Fibroblast of lung (primary cell): ENCODE measurements around the gene WDFY2. TPM values are rescaled to one million over a fixed set of nuclear protein-coding genes. Genes with fewer than 3 reads are reported as not detected.
"Not testable (repeated sequence)": the region's sequence is repeated elsewhere in the genome, so short reads cannot be mapped to it uniquely, and the experiment has no call there.

Source experiments
- DNase-seq, 2 donors: peaks; one replicate each; pipeline versions ENCODE4 v3.0.0 to v3.0.0-alpha.2; 2010; ENCODE audit warnings: low read depth in 2 of 2
- H2AFZ ChIP-seq: 2 replicates; pipeline ENCODE4 v1.5.1; 2012; ENCODE audit warnings: low read length, control low read depth, inconsistent platforms
- H3K27ac ChIP-seq: 2 replicates; pipeline ENCODE4 v1.5.1; 2011; ENCODE audit warnings: low read length, control low read depth; ENCODE audit not compliant: insufficient read depth
- H3K27me3 ChIP-seq: 2 replicates; pipeline ENCODE4 v1.5.1; 2011; ENCODE audit warnings: mild to moderate bottlenecking, low read length; ENCODE audit not compliant: control insufficient read depth, insufficient read depth
- H3K36me3 ChIP-seq: 2 replicates; pipeline ENCODE4 v1.5.1; 2011; ENCODE audit warnings: low read length; ENCODE audit not compliant: control insufficient read depth, insufficient read depth
- H3K4me1 ChIP-seq: 2 replicates; pipeline ENCODE4 v1.5.1; 2011; ENCODE audit warnings: low read length; ENCODE audit not compliant: control insufficient read depth, insufficient read depth; ENCODE audit errors: extremely low read depth
- H3K4me2 ChIP-seq: 2 replicates; pipeline ENCODE4 v1.5.1; 2011; ENCODE audit warnings: low read length, control low read depth; ENCODE audit not compliant: insufficient read depth; ENCODE audit errors: extremely low read depth
- H3K4me3 ChIP-seq, 4 experiments: fragments of 200-600 bp in 1 of 4; sonication (generic) in 1 of 4; replicated peaks in 1 of 4; 2 replicates each; pipeline ENCODE4 v1.5.1; 2011 to 2016; ENCODE audit warnings: low read length in 4 of 4, low read depth in 3 of 4, mild to moderate bottlenecking in 3 of 4, control low read depth in 2 of 4, inconsistent platforms in 1 of 4, mixed read lengths in 1 of 4; ENCODE audit not compliant: insufficient read depth in 1 of 4; ENCODE audit errors: control extremely low read depth in 1 of 4
- H3K79me2 ChIP-seq: 2 replicates; pipeline ENCODE4 v1.5.1; 2012; ENCODE audit warnings: mild to moderate bottlenecking, low read length, inconsistent platforms; ENCODE audit not compliant: control insufficient read depth, insufficient read depth
- H3K9ac ChIP-seq: 2 replicates; pipeline ENCODE4 v1.5.1; 2011; ENCODE audit warnings: mild to moderate bottlenecking, low read length, control low read depth; ENCODE audit not compliant: insufficient read depth
- H3K9me3 ChIP-seq: 2 replicates; pipeline ENCODE4 v1.5.1; 2012; ENCODE audit warnings: low read depth, low read length; ENCODE audit not compliant: control insufficient read depth, insufficient read depth
- H4K20me1 ChIP-seq: 2 replicates; pipeline ENCODE4 v1.5.1; 2011; ENCODE audit warnings: low read length; ENCODE audit not compliant: control insufficient read depth, insufficient read depth; ENCODE audit errors: extremely low read depth
- EZH2 ChIP-seq: IDR thresholded peaks from 2 replicates; pipeline ENCODE4 v1.5.1; 2012; ENCODE audit warnings: low read length, control low read depth, mild to moderate bottlenecking; ENCODE audit errors: missing control alignments
- polyA plus RNA-seq, 2 donors: library from polyadenylated mRNA; depleted of rRNA in 1 of 2; stranded (reverse) in 1 of 2; unstranded in 1 of 2; fragments of >200 nt; gene quantifications; 2 replicates each; pipeline ENCODE4 v1.2.1, GENCODE V29; 2011 to 2012; ENCODE audit warnings: missing spikeins in 1 of 2
- total RNA-seq: library from RNA; depleted of rRNA; stranded (reverse); fragments of >200 nt; gene quantifications from 2 replicates; pipeline ENCODE4 v1.2.1, GENCODE V29; 2014
- TF ChIP-seq, protein P1 (sequence below), 2 donors: IDR thresholded peaks in 1 of 2; conservative IDR thresholded peaks in 1 of 2; 1 replicate in 1 of 2; 2 replicates in 1 of 2; pipeline ENCODE4 v1.5.1; 2011 to 2012; ENCODE audit warnings: low read length in 2 of 2, control low read depth in 1 of 2, inconsistent platforms in 1 of 2, low read depth in 1 of 2, mild to moderate bottlenecking in 1 of 2

Gene WDFY2
- total and polyA plus RNA-seq, 2 donors (not counting 1 experiment from before 2014, with no cell fraction given) = 4.9 to 9.2 TPM

DNA sequence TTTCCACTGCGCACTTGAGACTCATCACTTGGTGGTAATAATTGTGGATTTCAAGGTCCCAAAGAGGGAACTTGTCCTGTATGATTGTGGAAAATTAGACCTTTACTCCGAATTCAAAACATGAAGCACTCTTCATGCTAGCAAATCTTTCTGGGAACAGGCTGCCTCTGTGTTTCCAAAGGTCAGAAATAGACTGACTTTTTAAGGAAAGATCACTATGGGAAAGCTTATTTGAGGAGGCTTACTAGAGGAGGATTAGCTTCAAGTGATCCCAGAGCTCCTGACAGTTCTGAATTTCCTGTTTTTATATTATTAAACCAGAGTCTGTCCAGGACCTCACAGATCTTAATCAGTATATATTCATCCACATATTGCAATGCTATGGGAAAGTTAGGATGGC, 5.5 kb downstream of the WDFY2 start:
- H4K20me1 ChIP-seq = no peaks in the 10 kb centered on the region
- H3K36me3 ChIP-seq = no peaks in the 10 kb centered on the region
- DNase-seq = no peak
- H3K9me3 ChIP-seq = no peaks in the 10 kb centered on the region
- H3K27ac ChIP-seq = peak overlapping the region; percentile 76
- no peaks in the 10 kb centered on the region for H3K27me3 ChIP-seq
- H3K4me3 ChIP-seq = peak overlapping the region in 1 of 4 experiments; percentile 0
- peaks cover 20% of the 10 kb centered on the region for H3K4me1 ChIP-seq
- TF ChIP-seq, protein P1, sequence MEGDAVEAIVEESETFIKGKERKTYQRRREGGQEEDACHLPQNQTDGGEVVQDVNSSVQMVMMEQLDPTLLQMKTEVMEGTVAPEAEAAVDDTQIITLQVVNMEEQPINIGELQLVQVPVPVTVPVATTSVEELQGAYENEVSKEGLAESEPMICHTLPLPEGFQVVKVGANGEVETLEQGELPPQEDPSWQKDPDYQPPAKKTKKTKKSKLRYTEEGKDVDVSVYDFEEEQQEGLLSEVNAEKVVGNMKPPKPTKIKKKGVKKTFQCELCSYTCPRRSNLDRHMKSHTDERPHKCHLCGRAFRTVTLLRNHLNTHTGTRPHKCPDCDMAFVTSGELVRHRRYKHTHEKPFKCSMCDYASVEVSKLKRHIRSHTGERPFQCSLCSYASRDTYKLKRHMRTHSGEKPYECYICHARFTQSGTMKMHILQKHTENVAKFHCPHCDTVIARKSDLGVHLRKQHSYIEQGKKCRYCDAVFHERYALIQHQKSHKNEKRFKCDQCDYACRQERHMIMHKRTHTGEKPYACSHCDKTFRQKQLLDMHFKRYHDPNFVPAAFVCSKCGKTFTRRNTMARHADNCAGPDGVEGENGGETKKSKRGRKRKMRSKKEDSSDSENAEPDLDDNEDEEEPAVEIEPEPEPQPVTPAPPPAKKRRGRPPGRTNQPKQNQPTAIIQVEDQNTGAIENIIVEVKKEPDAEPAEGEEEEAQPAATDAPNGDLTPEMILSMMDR (conservative IDR thresholded peaks at IDR 0.05 in 1 of 2, IDR thresholded peaks at IDR 0.05 in 1 of 2; ENCODE audit: low read depth in 1 of 2, low read length in 2 of 2) = no peak
- no peak for TF ChIP-seq EZH2
- H3K9ac ChIP-seq = no peak overlapping the region
- peak overlapping the region; percentile 32 for H3K4me2 ChIP-seq
- H2AFZ ChIP-seq = no peak overlapping the region
- H3K79me2 ChIP-seq = peaks cover 80% of the 10 kb centered on the region

DNA sequence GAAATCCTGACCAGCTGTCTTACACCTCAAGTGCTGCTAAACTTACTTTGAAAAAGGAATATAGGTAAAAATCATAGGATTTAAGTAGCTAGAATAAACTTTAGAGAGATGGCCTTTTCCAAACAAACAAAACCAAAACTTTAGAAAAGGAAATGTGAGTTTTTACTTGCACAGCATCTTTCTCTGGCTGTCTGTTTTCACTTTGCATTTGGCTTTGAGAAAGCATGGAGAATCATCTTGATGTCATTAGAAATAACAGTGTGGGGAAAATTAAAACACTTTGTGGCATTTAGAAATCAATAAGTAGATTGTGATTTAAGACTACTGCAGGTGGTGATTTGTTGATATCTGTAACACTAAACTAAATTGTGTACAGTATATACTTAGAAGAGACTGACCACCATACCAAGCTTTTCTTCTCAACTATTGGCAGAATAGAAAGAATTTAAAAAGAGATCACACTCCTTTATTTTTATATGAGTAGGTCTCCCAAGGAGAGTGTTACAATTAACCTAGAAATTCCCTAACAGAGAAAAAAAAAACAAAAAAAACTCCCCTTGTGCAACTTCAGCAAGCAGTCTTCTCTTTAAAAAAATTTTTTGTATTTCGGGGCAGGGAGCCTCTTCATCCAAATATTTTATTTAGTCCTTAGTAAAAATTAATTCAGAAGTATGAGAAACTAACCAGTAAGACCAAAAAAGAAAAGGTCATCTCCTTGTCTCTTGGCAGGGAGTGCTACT, 6.1 kb downstream of the WDFY2 start:
- no peaks in the 10 kb centered on the region for H3K9me3 ChIP-seq
- peak overlapping the region in 3 of 4 experiments; percentile 0 to 9 (median 1) for H3K4me3 ChIP-seq
- no peaks in the 10 kb centered on the region for H3K27me3 ChIP-seq
- H3K79me2 ChIP-seq = peaks cover 80% of the 10 kb centered on the region
- peak overlapping the region; percentile 32 for H3K4me2 ChIP-seq
- no peak overlapping the region for H3K9ac ChIP-seq
- no peak for TF ChIP-seq EZH2
- TF ChIP-seq, protein P1 (conservative IDR thresholded peaks at IDR 0.05 in 1 of 2, IDR thresholded peaks at IDR 0.05 in 1 of 2; ENCODE audit: low read depth in 1 of 2, low read length in 2 of 2) = no peak
- no peak overlapping the region for H2AFZ ChIP-seq
- no peaks in the 10 kb centered on the region for H4K20me1 ChIP-seq
- H3K4me1 ChIP-seq = peaks cover 20% of the 10 kb centered on the region
- H3K27ac ChIP-seq = peak overlapping the region; percentile 76
- H3K36me3 ChIP-seq = no peaks in the 10 kb centered on the region
- DNase-seq = no peak

DNA sequence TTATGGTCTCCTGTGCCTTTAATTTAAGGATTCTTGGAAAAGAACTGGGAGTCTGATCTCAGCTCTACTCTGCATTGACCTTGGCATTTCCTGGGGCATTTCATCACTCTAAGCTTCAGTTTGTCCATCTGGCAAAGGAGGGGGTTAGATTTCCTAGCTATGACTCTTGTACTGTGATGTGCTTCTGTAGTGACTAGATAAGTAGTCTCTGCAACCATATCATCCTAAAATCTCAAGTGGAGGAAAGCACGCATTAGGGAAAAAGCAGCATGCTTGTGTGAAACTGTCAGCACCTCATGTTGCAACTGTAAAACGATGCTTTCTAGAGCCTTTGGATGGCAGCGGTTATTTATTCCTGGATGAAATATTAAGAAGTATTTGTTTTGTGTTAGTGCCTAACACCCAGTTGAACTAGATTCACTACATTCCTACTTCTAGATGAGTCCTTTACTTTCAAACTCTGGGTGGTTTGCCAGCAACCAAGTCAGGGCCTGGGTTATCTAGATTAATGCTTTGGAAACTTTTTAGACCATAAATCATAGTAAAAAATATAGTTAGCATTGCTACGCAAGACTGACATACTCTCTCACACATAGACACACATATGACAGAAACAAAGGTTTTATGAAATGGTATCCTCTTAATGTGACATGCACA, 6.8 kb downstream of the WDFY2 start:
- DNase-seq = peak; percentile 80 to 90
- Histone ChIP-seq H3K27ac (peak overlapping the region; percentile 76), H3K4me2 (peak overlapping the region; percentile 68), H3K27me3 (no peaks in the 10 kb centered on the region), H3K79me2 (peaks cover 75% of the 10 kb centered on the region), H2AFZ (no peak overlapping the region), H4K20me1 (no peaks in the 10 kb centered on the region), H3K9ac (peak overlapping the region; percentile 26), H3K4me1 (peaks cover 20% of the 10 kb centered on the region), H3K9me3 (no peaks in the 10 kb centered on the region), H3K4me3 (peak overlapping the region in 2 of 4 experiments; percentile 8 to 9), H3K36me3 (no peaks in the 10 kb centered on the region)
- TF ChIP-seq EZH2 = no peak
- TF ChIP-seq, protein P1 (conservative IDR thresholded peaks at IDR 0.05 in 1 of 2, IDR thresholded peaks at IDR 0.05 in 1 of 2; ENCODE audit: low read depth in 1 of 2, low read length in 2 of 2) = no peak

DNA sequence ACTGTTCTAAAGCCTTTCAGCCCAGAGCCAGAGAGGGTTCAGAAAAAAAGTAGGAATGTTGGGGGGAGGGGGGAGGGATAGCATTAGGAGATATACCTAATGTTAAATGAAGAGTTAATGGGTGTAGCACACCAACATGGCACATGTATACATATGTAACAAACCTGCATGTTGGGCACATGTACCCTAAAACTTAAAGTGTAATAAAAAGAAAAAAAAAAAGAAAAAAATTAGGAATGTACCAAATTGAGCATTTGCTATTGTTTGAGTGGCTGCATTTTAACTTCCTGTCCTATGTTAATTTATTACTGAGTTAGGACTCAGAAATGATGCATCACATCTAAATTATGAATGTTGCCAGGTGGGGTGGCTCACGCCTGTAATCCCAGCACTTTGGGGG, 7.7 kb downstream of the WDFY2 start:
- Histone ChIP-seq H3K79me2 (peaks cover 74% of the 10 kb centered on the region), H3K4me1 (peaks cover 20% of the 10 kb centered on the region), H3K4me2 (peak overlapping the region; percentile 68), H3K27ac (peak overlapping the region; percentile 76)
- H4K20me1 ChIP-seq, H3K9ac ChIP-seq, DNase-seq, H3K9me3 ChIP-seq, H3K4me3 ChIP-seq, H3K27me3 ChIP-seq, H2AFZ ChIP-seq, H3K36me3 ChIP-seq: not testable (repeated sequence)
